NK-92 (cell line): ENCODE results near the gene IQCE.

ENCODE experiments used
- DNase-seq: peaks from one replicate; lab custom pipeline; 2025; ENCODE audit not compliant: unreplicated experiment; lab: John Stamatoyannopoulos, UW

The IQCE gene

DNA sequence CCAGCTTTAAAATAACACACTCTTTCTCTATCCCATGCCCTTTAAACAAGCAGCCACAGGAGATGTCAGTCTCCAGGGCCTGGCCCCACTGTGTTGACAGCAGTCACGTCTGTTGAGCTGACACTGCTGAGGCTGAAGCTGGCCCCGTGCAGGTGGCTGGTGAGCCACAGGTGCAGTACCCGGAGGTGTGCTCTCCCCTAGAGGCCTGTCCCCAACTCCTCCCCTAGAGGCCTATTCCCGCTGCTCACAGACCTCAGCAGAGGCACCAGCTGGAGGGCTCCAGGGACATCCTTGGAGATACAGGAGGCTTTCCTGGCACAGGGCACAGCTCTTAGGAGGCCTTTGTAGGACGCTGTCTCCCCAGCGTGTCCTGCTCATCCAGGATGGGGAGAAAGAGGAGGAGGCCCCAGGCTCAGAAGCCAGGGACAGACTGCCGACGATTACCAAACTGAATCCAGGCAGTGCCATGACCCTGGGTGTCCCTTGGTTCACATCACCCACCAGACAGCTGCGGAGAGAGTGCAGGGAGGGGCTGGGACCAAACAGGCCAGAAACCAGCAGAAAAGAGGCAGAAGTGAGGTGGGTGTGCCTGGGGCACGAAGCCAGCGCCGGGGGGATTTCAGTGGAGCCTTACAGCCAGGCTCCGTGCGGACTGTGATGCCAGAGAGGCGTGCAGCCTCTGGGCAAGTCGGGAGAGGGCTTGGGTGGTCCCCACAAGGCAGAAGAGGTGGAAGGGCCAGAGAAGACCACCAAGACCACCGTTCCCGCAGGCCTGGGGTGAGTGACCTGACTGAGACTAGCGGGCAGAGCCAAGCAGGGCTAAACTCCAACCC, 54.5 kb downstream of the IQCE start:
- DNase-seq = no peak

DNA sequence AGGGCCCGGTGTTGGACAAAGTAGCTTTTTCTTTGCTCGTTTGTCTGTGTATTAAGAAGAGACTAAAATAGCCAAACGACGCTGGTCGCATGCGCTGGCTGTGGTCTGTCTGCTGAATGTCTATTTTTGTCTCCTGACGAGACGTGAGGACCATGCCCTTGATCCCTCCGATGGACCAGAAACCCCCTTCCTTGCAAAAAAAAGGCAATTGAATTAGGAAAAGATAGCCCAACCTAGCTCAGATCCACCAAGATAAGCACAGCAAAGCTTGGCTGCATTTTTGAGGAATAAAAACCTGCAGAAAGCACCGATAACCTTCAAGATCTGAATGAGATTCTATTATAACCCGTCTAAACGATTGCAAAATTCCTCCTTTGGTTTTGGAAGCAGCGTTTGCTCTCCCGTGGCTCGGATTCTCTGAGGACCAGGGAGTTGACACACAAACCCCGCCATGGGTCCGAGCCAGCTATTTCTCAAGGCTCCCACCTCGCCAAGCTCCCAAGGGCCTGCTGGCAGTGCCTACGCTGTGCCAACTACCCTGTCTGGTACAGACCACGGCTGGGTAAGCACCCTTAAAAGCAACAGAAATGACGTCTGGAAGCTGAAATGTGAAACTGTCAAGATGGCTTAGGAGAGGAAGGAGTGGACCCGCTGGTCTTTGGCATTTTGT, 55.3 kb downstream of the IQCE start:
- DNase-seq = no peak

GRCh38 chr7:2614631-2615330, 56.0 kb downstream of the IQCE start:
- DNase-seq = no peak

DNA sequence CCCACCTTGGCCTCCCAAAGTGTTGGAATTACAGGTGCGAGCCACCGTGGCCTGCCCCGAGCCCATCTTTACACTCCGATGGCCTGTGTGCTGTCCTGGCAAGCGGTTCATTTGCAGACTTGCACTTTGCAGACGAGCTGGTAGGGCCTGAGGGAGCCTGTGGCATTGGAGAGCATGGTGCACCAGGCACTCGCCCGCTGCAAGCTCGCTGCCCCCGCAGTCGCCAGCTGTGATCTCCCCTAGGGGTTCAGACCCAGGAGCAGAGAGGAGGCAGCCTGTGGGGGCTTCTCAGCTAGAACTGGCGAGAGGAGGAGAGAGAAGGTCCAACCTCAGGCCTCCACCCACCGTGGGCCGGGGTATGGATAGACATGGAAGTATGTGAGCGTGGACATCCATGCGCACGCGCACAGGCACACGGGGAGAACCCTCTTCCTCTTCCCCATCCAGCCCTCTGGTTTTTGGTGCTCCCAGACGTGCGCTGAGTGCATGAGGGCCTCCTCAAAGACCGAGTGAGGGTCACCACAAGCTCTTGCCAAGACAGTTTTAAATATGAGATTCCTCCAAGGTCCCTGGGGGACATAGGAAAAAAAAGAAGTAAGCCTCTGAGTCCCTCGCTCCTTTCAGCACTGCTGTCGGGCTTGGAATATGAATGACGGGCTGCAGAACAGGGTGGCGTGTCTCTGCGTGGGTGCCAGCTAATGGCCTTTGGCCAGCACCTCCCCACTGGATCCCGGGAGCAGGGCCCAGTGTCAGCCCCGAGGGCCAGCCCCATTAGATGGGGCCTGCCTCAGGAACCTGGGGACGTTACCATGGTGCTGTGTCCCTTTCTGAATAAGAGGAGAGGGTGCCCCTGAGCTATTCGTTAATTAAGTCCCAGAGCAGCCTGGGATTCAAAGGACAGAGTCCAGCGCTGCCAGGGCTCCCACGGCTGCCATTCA, 57.9 kb downstream of the IQCE start:
- no peak for DNase-seq

DNA sequence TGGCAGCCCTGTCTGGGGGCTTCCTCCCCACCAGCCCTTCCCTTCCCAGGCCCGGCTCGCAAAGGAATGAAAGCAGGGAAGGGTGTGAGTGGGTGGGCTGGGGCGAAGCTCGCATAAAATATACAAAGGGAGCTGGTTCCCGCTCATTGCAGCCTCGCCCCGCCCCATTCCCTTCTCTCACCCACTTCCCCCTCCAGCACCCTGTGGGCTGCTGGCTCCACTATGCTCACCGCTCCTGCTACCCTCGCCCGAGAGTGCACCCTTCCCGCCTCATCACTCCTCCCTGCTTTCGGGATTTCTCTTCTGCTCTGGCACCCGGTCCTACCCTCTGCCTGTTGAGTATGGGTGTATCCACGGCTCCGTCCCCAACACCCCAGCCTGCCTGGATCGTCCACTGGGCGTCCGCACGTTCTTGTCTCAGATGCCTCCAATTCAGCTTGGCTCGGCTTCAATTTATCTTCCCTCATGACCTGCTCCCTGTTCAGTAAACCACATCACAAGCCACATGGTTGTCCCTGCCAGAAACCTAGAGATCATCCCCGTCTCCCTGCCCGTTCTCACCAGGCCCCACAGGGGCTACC, 58.6 kb downstream of the IQCE start:
- no peak for DNase-seq

DNA sequence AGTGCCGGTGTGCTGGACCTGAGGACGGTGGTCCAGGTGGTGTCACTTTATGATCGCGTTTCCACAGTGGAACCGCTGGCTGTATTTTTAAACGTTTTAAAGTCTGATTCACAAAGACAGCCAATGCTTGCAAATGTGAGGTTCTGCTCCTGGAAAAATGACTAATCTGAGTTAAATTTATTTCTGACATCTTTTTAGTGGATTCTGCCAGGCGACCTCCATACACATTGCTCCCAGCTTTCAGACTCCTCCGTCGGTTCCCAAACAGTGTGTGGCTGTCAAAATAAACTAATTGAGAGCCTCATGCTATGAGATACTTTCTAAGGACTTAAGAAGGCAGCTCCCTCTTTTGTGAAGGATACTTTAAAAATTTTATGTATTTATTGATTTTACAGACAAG, 60.3 kb downstream of the IQCE start:
- DNase-seq = no peak

GRCh38 chr7:2621061-2621828, 62.5 kb downstream of the IQCE start:
- DNase-seq = no peak

DNA sequence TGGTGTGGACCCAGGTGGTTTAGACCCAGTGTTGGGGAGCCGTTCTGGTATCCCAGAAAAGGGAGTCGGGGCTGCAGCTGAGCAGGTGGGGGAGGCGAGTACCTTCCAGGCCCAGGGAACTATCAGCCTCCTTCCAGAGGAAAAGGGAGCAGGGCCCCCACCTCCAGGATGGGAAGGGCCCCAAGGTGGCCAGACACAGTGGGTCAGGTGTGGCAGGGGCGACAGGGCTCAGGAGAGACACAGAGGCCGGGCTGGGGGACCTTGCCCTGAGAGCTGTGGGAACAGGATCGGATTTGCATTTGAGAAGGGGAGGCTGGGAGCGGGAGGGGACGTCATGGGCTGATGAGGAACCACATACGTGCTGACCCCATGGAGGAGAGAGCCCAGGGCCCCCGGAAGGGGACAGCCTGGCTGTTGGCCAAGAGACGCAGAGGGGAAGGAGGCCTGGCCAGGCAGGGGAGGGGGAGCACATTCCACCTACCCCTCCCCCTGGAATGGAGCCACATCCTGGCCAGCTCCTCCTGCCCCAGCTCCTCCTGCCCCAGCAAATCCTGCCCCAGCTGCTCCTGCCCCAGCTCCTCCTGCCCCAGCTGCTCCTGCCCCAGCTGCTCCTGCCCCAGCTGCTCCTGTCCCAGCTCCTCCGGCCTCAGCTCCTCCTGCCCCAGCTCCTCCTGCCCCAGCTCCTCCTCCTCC, 63.3 kb downstream of the IQCE start:
- no peak for DNase-seq

GRCh38 chr7:2622869-2623697, 64.3 kb downstream of the IQCE start:
- DNase-seq = no peak

DNA sequence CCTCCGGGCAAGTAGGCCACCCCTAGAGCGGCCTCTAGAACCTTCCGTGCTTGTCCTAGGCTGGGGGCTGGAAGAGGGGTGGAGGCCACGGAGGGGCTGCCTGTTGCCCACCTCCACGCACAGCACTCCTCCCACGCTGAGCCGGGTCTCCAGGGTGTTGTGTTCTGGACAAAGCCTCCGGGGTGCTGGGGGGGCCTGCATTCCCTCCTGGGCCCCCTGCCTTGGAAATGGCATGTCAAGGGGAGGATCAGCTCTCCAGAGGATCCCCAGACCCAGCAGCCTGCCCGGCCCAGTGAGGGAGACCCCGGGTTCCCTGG, 64.9 kb downstream of the IQCE start:
- DNase-seq = no peak

DNA sequence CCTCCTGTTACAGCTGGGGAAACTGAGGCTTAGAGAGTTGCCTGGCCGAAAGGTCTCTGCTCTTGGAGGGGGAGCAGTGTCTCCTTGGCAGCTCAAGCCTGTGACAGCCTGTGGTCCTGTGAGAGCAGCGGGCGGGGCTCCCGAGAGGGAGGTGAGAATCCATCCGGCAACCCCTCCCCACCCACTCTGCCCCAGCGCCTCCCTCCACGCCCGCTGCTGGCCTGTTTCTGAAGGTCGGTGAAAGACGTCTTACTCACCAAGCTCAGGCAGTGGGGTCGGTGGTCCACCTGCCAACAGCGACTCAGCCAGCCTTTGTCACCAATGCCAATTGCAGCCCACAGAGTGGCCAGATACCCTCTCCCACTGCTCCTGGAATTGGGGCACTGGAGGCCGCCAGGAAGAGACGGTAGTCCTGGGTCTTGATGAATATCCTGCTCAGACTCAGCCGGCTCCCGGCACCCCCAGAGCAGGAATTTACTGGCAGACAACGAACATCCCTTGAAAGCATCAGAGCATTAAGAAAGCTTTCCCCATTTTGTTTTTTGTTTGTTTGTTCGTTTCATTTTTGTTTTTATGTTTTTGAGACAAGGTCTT, 65.6 kb downstream of the IQCE start:
- no peak for DNase-seq

- no peak for DNase-seq
Measured at GRCh38 chr7:2626498-2627117, 67.8 kb downstream of the IQCE start.

- DNase-seq = no peak
Measured at GRCh38 chr7:2627258-2628129, 68.7 kb downstream of the IQCE start.

GRCh38 chr7:2628130-2628482, 69.3 kb downstream of the IQCE start:
- DNase-seq = no peak

DNA sequence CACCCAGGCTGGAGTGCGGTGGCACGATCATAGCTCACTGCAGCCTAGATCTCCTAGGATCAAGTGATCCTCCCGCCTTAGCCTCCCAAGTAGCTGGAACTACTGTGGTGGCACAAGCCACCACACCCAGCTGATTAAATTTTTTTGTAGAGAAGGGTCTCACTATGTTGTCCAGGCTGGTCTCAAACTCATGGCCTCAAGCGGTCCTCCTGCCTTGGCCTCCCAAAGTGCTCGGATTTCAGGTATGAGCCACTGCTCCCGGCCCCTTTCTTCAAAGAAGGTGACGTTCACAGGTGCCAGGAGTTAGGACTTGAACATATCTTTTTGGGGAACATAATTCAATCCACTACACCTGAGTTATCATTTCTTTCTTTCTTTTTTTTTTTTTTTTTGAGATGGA, 70.1 kb downstream of the IQCE start:
- no peak for DNase-seq

DNA sequence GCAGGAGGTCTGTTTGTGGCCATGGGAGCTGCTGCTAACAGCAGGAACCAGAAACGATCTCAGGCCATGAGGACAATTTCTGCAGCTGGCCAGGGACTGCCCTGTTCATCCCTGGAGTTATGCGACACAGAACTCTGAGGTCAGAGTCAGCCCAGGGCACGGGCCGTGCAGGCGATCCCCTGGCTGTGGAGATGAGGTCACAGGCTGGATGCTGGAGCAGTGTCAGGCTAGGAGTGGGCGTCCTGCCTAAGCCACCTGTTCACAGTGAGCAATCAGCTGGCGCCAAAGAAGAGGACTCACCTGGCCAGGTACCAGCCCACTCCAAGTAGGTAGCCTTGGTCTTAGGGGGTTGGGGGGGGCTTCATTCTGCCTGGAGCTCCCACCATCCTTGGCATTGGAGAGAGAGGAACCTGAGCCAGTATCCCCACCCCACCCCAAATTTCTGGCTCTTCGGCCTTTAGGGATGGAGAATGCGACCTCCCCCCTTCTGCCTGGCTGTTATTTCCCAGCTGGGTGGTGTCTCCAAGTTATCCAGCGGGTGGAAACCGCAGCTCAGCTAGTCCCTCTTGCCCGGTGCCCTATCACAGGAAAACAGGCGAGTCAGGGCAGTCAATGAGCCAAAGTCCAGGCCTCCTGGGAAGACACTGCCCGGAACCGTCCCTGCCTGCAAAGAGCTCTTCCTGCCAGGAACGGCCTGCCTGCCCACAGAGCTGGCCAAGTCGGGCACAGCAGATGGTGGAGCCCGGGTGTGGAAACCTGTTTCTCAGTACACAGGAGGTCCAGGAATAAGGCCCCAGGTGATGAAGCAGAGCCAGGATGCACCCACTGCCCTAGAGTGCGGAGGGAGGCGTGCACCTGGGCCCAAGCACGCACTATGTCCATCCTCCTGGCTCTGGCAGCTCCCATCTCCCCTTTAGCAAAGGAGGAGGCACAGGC, 71.2 kb downstream of the IQCE start:
- DNase-seq = no peak
